GM12864 (cell line): ENCODE measurements around the gene TSC1.
A peak's percentile ranks its signal among the peaks of the same experiment; 100 is the strongest.

Source experiments
- DNase-seq: peaks from one replicate; pipeline ENCODE4 v3.0.0-alpha.2; 2011; ENCODE audit warnings: low read depth
- H3K4me3 ChIP-seq: 2 replicates; pipeline ENCODE4 v1.5.1; 2011; ENCODE audit warnings: mild to moderate bottlenecking, low read depth, low read length, control low read depth
- TF ChIP-seq, protein P1 (sequence below): IDR thresholded peaks from 2 replicates; pipeline ENCODE4 v1.5.1; 2011; ENCODE audit warnings: low read depth, mild to moderate bottlenecking, moderate library complexity, low read length, control low read depth, inconsistent platforms; ENCODE audit errors: missing control alignments

The TSC1 gene

GRCh38 chr9:132877458-132877823 is 67.0 kb downstream of the TSC1 start:
- DNase-seq, result no peak
- H3K4me3 ChIP-seq, result peak overlapping the region; percentile 94
- TF ChIP-seq, protein P1, sequence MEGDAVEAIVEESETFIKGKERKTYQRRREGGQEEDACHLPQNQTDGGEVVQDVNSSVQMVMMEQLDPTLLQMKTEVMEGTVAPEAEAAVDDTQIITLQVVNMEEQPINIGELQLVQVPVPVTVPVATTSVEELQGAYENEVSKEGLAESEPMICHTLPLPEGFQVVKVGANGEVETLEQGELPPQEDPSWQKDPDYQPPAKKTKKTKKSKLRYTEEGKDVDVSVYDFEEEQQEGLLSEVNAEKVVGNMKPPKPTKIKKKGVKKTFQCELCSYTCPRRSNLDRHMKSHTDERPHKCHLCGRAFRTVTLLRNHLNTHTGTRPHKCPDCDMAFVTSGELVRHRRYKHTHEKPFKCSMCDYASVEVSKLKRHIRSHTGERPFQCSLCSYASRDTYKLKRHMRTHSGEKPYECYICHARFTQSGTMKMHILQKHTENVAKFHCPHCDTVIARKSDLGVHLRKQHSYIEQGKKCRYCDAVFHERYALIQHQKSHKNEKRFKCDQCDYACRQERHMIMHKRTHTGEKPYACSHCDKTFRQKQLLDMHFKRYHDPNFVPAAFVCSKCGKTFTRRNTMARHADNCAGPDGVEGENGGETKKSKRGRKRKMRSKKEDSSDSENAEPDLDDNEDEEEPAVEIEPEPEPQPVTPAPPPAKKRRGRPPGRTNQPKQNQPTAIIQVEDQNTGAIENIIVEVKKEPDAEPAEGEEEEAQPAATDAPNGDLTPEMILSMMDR, result no peak

- TF ChIP-seq, protein P1, result no peak
- no peak overlapping the region for H3K4me3 ChIP-seq
- DNase-seq, result no peak
Observed at GRCh38 chr9:132876849-132877248, 67.6 kb downstream of the TSC1 start.

DNA sequence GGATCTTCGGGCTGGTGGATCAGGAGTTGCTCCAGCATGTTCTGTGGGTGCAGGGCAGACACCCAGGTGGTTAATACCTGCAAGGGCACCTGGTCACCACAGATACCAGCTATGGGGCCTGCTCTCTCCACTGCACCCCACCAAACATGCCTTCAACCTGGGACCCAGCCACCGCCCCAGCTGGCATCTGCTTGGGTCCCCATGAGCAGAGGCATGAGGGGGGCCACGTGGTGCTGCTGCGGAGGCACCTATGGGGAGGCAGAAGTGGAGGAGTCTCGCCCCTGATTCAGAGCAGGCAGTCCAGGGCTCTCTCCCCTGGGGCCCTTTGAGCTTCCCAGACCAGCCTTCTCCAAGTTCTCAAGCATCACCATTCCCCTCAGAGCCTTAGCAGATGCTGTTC is 69.3 kb downstream of the TSC1 start:
- no peak for DNase-seq
- TF ChIP-seq, protein P1, result no peak
- no peak overlapping the region for H3K4me3 ChIP-seq

- TF ChIP-seq, protein P1, result no peak
- DNase-seq, result no peak
- no peak overlapping the region for H3K4me3 ChIP-seq
Observed at GRCh38 chr9:132873403-132873802, 71.0 kb downstream of the TSC1 start.

DNA sequence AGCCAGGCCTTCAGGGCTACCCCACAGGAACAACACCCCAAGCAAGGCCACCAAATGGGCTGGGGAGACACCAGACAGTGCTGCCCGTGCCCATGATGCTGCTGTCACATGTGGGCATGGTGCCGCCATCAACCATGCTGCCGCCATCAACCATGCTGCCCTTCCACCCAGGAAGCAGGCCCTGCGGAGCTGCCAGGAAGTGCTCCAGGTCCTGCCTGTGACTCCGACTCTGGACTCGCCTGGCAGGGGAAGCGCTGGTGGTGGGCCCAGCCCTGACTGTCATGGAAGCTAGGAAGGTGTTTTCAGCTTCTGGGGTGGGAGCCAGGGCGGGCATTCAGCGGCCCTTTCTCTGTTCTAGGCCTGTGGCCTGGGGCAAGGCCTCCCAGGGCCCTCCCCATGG is 75.2 kb downstream of the TSC1 start:
- TF ChIP-seq, protein P1, result no peak
- DNase-seq, result no peak
- H3K4me3 ChIP-seq, result no peak overlapping the region

GRCh38 chr9:132866898-132867297 is 77.5 kb downstream of the TSC1 start:
- no peak for DNase-seq
- TF ChIP-seq, protein P1, result no peak
- no peak overlapping the region for H3K4me3 ChIP-seq

- TF ChIP-seq, protein P1, result no peak
- no peak overlapping the region for H3K4me3 ChIP-seq
- DNase-seq, result no peak
Observed at GRCh38 chr9:132864691-132865090, 79.7 kb downstream of the TSC1 start.
